ENCODE measurements around the gene COL11A2. TPM values are rescaled to one million over a fixed set of nuclear protein-coding genes. Genes with fewer than 3 reads are reported as not detected.
A peak's percentile ranks its signal among the peaks of the same experiment; 100 is the strongest.

COL11A2 gene
- total RNA-seq, 1 experiment from 2014 or later: 0.91 TPM

- no peaks in the 10 kb centered on the region for H3K9me3 Mint-ChIP-seq (ENCODE audit: unreplicated experiment)
Measured at GRCh38 chr6:33163540-33163939, 28.7 kb downstream of the COL11A2 start.

GRCh38 chr6:33161354-33162331 lies 30.6 kb downstream of the COL11A2 start:
- POLR2A ChIA-PET: interaction anchor here (0.7 to 2.0 kb wide), 6 partner anchors 36 to 110 kb away, joined by 3 to 8 read pairs (median 4); partner anchors contain the start of genes RPS18 and VPS52
- Mint-ChIP-seq H3K4me1 (ENCODE audit: insufficient read depth, unreplicated experiment) (peaks cover 12% of the 10 kb centered on the region), H3K27me3 (ENCODE audit: insufficient read depth, unreplicated experiment) (peaks cover 12% of the 10 kb centered on the region), H3K36me3 (ENCODE audit: insufficient read depth, unreplicated experiment) (peaks cover 6% of the 10 kb centered on the region), H3K9me3 (ENCODE audit: unreplicated experiment) (no peaks in the 10 kb centered on the region), H3K27ac (ENCODE audit: low read depth, unreplicated experiment) (peak overlapping the region; percentile 88), H3K4me3 (ENCODE audit: unreplicated experiment) (peak overlapping the region; percentile 85)
- DNase-seq (ENCODE audit: unreplicated experiment): peak; percentile 62
- TF ChIP-seq CTCF (IDR thresholded peaks at IDR 0.05; ENCODE audit: unreplicated experiment): peak; percentile 93
- CTCF ChIA-PET: interaction anchor here (0.6 to 4.6 kb wide), 16 partner anchors 11 to 435 kb away, joined by 3 to 17 read pairs (median 4); no protein-coding TSS in a partner anchor
- no TSS peak for BruUV-seq (replicated peaks)
- intact Hi-C loops (cut with micrococcal nuclease): loop anchor here (1.0 to 5.0 kb wide), 2 partner anchors 39 to 87 kb away; no protein-coding TSS in a partner anchor

More at GRCh38 chr6:33163540-33163939, 28.7 kb downstream of the COL11A2 start:
- no peak overlapping the region for H3K4me3 Mint-ChIP-seq (ENCODE audit: unreplicated experiment)
- peaks cover 6% of the 10 kb centered on the region for H3K36me3 Mint-ChIP-seq (ENCODE audit: insufficient read depth, unreplicated experiment)
- no peak for DNase-seq (ENCODE audit: unreplicated experiment)
- H3K27me3 Mint-ChIP-seq (ENCODE audit: insufficient read depth, unreplicated experiment): peaks cover 12% of the 10 kb centered on the region
- ChIA-PET POLR2A (interaction anchor here (0.5 kb wide), 1 partner anchor 28 kb away, joined by 3 read pairs; no protein-coding TSS in a partner anchor), CTCF (interaction anchor here (0.6 to 2.6 kb wide), 5 partner anchors 9 to 347 kb away, joined by 3 to 16 read pairs (median 5); no protein-coding TSS in a partner anchor)
- peaks cover 12% of the 10 kb centered on the region for H3K4me1 Mint-ChIP-seq (ENCODE audit: insufficient read depth, unreplicated experiment)
- no peak overlapping the region for H3K27ac Mint-ChIP-seq (ENCODE audit: low read depth, unreplicated experiment)
- no peak for TF ChIP-seq CTCF (IDR thresholded peaks at IDR 0.05; ENCODE audit: unreplicated experiment)
- BruUV-seq (replicated peaks): no TSS peak
- intact Hi-C loops (cut with micrococcal nuclease): loop anchor here (5.0 kb wide), 1 partner anchor 41 kb away; no protein-coding TSS in a partner anchor

GRCh38 chr6:33160728-33161344 lies 31.4 kb downstream of the COL11A2 start:
- DNase-seq (ENCODE audit: unreplicated experiment): peak; percentile 75
- CTCF ChIA-PET: interaction anchor here (0.6 to 4.6 kb wide), 13 partner anchors 10 to 434 kb away, joined by 3 to 17 read pairs (median 4); no protein-coding TSS in a partner anchor
- peaks cover 6% of the 10 kb centered on the region for H3K36me3 Mint-ChIP-seq (ENCODE audit: insufficient read depth, unreplicated experiment)
- intact Hi-C loops (cut with micrococcal nuclease): loop anchor here (1.0 to 5.0 kb wide), 2 partner anchors 39 to 87 kb away; no protein-coding TSS in a partner anchor
- peak overlapping the region; percentile 85 for H3K4me3 Mint-ChIP-seq (ENCODE audit: unreplicated experiment)
- TF ChIP-seq CTCF (IDR thresholded peaks at IDR 0.05; ENCODE audit: unreplicated experiment): no peak
- peaks cover 8% of the 10 kb centered on the region for H3K27me3 Mint-ChIP-seq (ENCODE audit: insufficient read depth, unreplicated experiment)
- no peaks in the 10 kb centered on the region for H3K9me3 Mint-ChIP-seq (ENCODE audit: unreplicated experiment)
- POLR2A ChIA-PET: interaction anchor here (0.7 to 2.0 kb wide), 4 partner anchors 37 to 110 kb away, joined by 3 to 8 read pairs (median 6); partner anchors contain the start of genes RPS18 and VPS52
- peaks cover 12% of the 10 kb centered on the region for H3K4me1 Mint-ChIP-seq (ENCODE audit: insufficient read depth, unreplicated experiment)
- no TSS peak for BruUV-seq (replicated peaks)
- H3K27ac Mint-ChIP-seq (ENCODE audit: low read depth, unreplicated experiment): no peak overlapping the region

Data from MCF 10A (cell line).